Gastroesophageal sphincter (tissue), 3 donors: ENCODE results near the gene DNAH17.

Source experiments
- EP300 ChIP-seq: sonication (generic); formaldehyde crosslinking; IDR thresholded peaks from one replicate; pipeline ENCODE4 v1.6.1; 2017; ENCODE audit warnings: antibody characterized with exemption, mild to moderate bottlenecking
- POLR2A ChIP-seq, 2 donors: fragments of 450-650 bp; IDR thresholded peaks; one replicate each; pipeline ENCODE4 v1.6.1; 2017; ENCODE audit warnings: antibody characterized with exemption in 2 of 2, mild to moderate bottlenecking in 2 of 2, moderate library complexity in 1 of 2
- TF ChIP-seq, protein P1 (sequence below), 4 experiments: fragments of 200-600 bp in 2 of 4; fragments of 450-650 bp in 2 of 4; sonication (generic) in 1 of 4; IDR thresholded peaks; one replicate each; pipeline ENCODE4 v1.5.1; 2017 to 2019; ENCODE audit warnings: antibody characterized with exemption in 4 of 4, mild to moderate bottlenecking in 2 of 4, moderate library complexity in 2 of 4

DNA sequence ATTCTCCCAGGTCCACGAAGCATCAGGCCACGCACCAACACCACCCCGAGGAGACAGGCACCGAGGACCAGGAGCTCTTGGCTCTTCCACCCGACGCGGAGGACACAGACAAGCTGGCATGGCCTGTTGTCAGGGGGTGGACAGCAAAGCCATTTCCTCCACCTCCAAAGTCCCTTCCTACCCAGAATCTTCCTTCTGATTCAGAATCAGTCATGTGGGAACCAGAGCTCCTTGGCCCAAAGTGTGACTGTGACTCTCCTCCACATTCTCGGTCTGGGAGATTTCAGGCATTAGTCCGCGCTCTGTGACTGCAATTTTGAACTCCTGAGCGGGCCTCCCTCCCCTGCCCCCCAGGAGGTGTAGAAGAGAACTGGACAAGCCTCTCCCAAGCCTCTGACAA, 9.2 kb downstream of the DNAH17 start:
- TF ChIP-seq POLR2A (IDR thresholded peaks at IDR 0.05) = no peak
- TF ChIP-seq, protein P1, sequence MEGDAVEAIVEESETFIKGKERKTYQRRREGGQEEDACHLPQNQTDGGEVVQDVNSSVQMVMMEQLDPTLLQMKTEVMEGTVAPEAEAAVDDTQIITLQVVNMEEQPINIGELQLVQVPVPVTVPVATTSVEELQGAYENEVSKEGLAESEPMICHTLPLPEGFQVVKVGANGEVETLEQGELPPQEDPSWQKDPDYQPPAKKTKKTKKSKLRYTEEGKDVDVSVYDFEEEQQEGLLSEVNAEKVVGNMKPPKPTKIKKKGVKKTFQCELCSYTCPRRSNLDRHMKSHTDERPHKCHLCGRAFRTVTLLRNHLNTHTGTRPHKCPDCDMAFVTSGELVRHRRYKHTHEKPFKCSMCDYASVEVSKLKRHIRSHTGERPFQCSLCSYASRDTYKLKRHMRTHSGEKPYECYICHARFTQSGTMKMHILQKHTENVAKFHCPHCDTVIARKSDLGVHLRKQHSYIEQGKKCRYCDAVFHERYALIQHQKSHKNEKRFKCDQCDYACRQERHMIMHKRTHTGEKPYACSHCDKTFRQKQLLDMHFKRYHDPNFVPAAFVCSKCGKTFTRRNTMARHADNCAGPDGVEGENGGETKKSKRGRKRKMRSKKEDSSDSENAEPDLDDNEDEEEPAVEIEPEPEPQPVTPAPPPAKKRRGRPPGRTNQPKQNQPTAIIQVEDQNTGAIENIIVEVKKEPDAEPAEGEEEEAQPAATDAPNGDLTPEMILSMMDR (IDR thresholded peaks at IDR 0.05) = no peak
- TF ChIP-seq EP300 = no peak
